ENCODE measurements around the gene CELF1.

Gene CELF1

DNA sequence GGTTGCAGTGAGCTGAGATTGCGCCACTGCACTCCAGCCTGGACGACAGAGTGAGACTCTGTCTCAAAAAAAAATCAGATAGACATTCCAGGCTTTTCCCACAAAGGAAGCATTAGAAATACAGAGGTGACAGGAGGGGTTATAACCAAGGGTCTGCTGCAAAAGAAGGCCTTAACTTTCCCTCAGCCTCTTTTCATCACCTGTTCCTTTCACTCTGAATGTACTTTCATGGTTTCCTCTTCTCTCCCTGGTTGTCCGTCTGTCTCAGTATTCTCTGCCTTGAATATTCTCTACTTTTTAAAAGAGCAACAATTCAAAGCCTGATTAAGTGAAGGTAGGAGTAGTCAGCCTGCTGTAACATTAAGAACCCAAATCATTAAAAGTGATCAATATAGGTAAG lies 50.2 kb downstream of the CELF1 start:
- no peak overlapping the region for H3K27ac ChIP-seq (ENCODE audit: low read length)

GRCh38 chr11:47501101-47501500 lies 51.8 kb downstream of the CELF1 start:
- no peaks in the 10 kb centered on the region for H3K9me2 ChIP-seq (replicated peaks; ENCODE audit: insufficient read depth, low read length)
- no peaks in the 10 kb centered on the region; the same call in 1 of the 2 replicates for H4K20me1 ChIP-seq (ENCODE audit: insufficient read depth, low read length)
- H3K27me3 ChIP-seq (replicated peaks; ENCODE audit: insufficient read depth, low read length), result no peaks in the 10 kb centered on the region
- no peak overlapping the region for H3K4me3 ChIP-seq (ENCODE audit: low read length)
- H3K9me3 ChIP-seq (replicated peaks; ENCODE audit: insufficient read depth, low read length), result no peaks in the 10 kb centered on the region
- H3K36me3 ChIP-seq (replicated peaks; ENCODE audit: insufficient read depth, low read length), result no peaks in the 10 kb centered on the region
- no peak overlapping the region for H3K27ac ChIP-seq (ENCODE audit: low read length)
- peaks cover 99% of the 10 kb centered on the region for H3K79me2 ChIP-seq (ENCODE audit: low read length)
- no peak for DNase-seq
- no peak overlapping the region for H3K4me2 ChIP-seq (ENCODE audit: low read depth, low read length)
- peaks cover 2% of the 10 kb centered on the region; the same call in 1 of the 2 replicates for H3K4me1 ChIP-seq (ENCODE audit: low read length)
- TF ChIP-seq EZH2phosphoT487 (IDR thresholded peaks at IDR 0.05; ENCODE audit: low read length) (no peak), CTCF (IDR thresholded peaks at IDR 0.05; ENCODE audit: low read length) (no peak), EZH2 (optimal IDR thresholded peaks at IDR 0.05; ENCODE audit: low read depth, low read length) (no peak)
- no peak overlapping the region for H3K9ac ChIP-seq (ENCODE audit: low read length)
- no peak overlapping the region for H2AFZ ChIP-seq (ENCODE audit: low read length)
- no peaks in the 10 kb centered on the region for H3F3A ChIP-seq (ENCODE audit: insufficient read depth, low read length)

More for the DNA sequence above, 50.2 kb downstream of the CELF1 start:
- Histone ChIP-seq H3F3A (ENCODE audit: insufficient read depth, low read length) (no peaks in the 10 kb centered on the region), H3K4me2 (ENCODE audit: low read depth, low read length) (no peak overlapping the region), H3K4me1 (ENCODE audit: low read length) (no peaks in the 10 kb centered on the region; the same call in 1 of the 2 replicates), H3K4me3 (ENCODE audit: low read length) (no peak overlapping the region), H3K9me2 (replicated peaks; ENCODE audit: insufficient read depth, low read length) (no peaks in the 10 kb centered on the region), H2AFZ (ENCODE audit: low read length) (no peak overlapping the region), H3K9me3 (replicated peaks; ENCODE audit: insufficient read depth, low read length) (no peaks in the 10 kb centered on the region), H3K9ac (ENCODE audit: low read length) (no peak overlapping the region), H4K20me1 (ENCODE audit: insufficient read depth, low read length) (peaks cover 12% of the 10 kb centered on the region), H3K36me3 (replicated peaks; ENCODE audit: insufficient read depth, low read length) (no peaks in the 10 kb centered on the region), H3K27me3 (replicated peaks; ENCODE audit: insufficient read depth, low read length) (no peaks in the 10 kb centered on the region), H3K79me2 (ENCODE audit: low read length) (peaks cover 99% of the 10 kb centered on the region)
- TF ChIP-seq CTCF (IDR thresholded peaks at IDR 0.05; ENCODE audit: low read length) (no peak), EZH2phosphoT487 (IDR thresholded peaks at IDR 0.05; ENCODE audit: low read length) (no peak), EZH2 (optimal IDR thresholded peaks at IDR 0.05; ENCODE audit: low read depth, low read length) (no peak)
- no peak for DNase-seq

DNA sequence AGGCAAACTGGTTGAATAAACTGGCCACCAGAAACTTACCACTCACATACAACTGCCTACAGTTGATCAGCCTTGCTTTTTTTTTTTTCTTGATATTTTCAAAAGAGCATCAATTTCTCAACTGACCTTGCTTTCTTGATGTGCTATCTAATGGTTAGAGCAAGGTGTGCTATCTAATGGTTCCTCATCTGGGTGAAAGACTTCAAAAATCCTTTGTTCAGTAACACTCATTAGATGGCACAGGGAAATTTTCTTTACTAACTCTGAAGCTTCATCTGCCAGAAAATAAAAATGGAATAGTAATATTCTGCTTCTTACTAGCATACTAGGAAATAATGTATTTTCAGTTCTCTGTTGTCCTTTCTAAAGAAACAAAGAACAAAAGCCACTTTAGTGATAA lies 52.8 kb downstream of the CELF1 start:
- Histone ChIP-seq H3K36me3 (replicated peaks; ENCODE audit: insufficient read depth, low read length) (no peaks in the 10 kb centered on the region), H3K27me3 (replicated peaks; ENCODE audit: insufficient read depth, low read length) (no peaks in the 10 kb centered on the region), H3K9ac (ENCODE audit: low read length) (no peak overlapping the region), H3K4me2 (ENCODE audit: low read depth, low read length) (no peak overlapping the region), H2AFZ (ENCODE audit: low read length) (no peak overlapping the region), H3K9me3 (replicated peaks; ENCODE audit: insufficient read depth, low read length) (no peaks in the 10 kb centered on the region), H3K9me2 (replicated peaks; ENCODE audit: insufficient read depth, low read length) (no peaks in the 10 kb centered on the region), H3K4me1 (ENCODE audit: low read length) (peaks cover 2% of the 10 kb centered on the region; the same call in 1 of the 2 replicates), H4K20me1 (ENCODE audit: insufficient read depth, low read length) (no peaks in the 10 kb centered on the region; the same call in 1 of the 2 replicates), H3K27ac (ENCODE audit: low read length) (no peak overlapping the region), H3K79me2 (ENCODE audit: low read length) (peaks cover 99% of the 10 kb centered on the region), H3F3A (ENCODE audit: insufficient read depth, low read length) (no peaks in the 10 kb centered on the region), H3K4me3 (ENCODE audit: low read length) (no peak overlapping the region)
- DNase-seq, result no peak
- TF ChIP-seq EZH2 (optimal IDR thresholded peaks at IDR 0.05; ENCODE audit: low read depth, low read length), result no peak

DNA sequence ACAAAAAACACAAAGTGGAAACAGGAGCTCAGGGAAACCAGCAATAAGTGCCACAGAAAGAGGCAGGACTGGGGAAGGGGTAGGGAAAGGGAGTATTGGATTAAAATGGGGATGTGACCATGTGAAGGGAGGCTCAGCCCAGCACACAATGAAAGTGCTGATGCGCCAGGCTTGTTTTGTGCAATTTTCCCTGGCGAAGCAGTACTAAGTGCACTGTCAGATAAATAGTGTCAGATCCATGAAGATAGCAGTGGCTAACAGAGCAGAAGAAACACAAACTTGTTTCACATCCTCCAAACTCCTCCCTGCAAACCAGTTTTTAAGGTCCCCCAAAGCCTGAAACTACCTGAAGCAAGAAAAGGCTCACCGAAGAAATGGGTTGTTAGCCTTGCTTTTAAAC lies 53.3 kb downstream of the CELF1 start:
- DNase-seq, result no peak
- H3K4me2 ChIP-seq (ENCODE audit: low read depth, low read length), result no peak overlapping the region
- TF ChIP-seq CTCF (IDR thresholded peaks at IDR 0.05; ENCODE audit: low read length), result no peak
- TF ChIP-seq EZH2phosphoT487 (IDR thresholded peaks at IDR 0.05; ENCODE audit: low read length), result no peak
- TF ChIP-seq EZH2 (optimal IDR thresholded peaks at IDR 0.05; ENCODE audit: low read depth, low read length), result no peak
- no peaks in the 10 kb centered on the region; the same call in 1 of the 2 replicates for H4K20me1 ChIP-seq (ENCODE audit: insufficient read depth, low read length)
- no peak overlapping the region for H3K4me3 ChIP-seq (ENCODE audit: low read length)
- H3K4me1 ChIP-seq (ENCODE audit: low read length), result peaks cover 2% of the 10 kb centered on the region; the same call in 1 of the 2 replicates
- H3K27me3 ChIP-seq (replicated peaks; ENCODE audit: insufficient read depth, low read length), result no peaks in the 10 kb centered on the region
- no peak overlapping the region for H2AFZ ChIP-seq (ENCODE audit: low read length)
- no peak overlapping the region for H3K9ac ChIP-seq (ENCODE audit: low read length)
- no peaks in the 10 kb centered on the region for H3F3A ChIP-seq (ENCODE audit: insufficient read depth, low read length)
- H3K36me3 ChIP-seq (replicated peaks; ENCODE audit: insufficient read depth, low read length), result 0 out of 2 replicates have a peak, but pooled peaks cover under 1% of the 10 kb centered on the region
- peaks cover 99% of the 10 kb centered on the region for H3K79me2 ChIP-seq (ENCODE audit: low read length)
- no peaks in the 10 kb centered on the region for H3K9me2 ChIP-seq (replicated peaks; ENCODE audit: insufficient read depth, low read length)
- no peak overlapping the region for H3K27ac ChIP-seq (ENCODE audit: low read length)
- H3K9me3 ChIP-seq (replicated peaks; ENCODE audit: insufficient read depth, low read length), result no peaks in the 10 kb centered on the region

All from MM.1S (cell line).